ENCODE results near the gene ZBTB20.
A peak's percentile ranks its signal among the peaks of the same experiment; 100 is the strongest.

Gene ZBTB20

GRCh38 chr3:115082260-115082659 is 64.8 kb downstream of the ZBTB20 start:
- Histone ChIP-seq H3K9me2 (replicated peaks; ENCODE audit: insufficient read depth, low read length) (no peaks in the 10 kb centered on the region), H4K20me1 (ENCODE audit: insufficient read depth, low read length) (no peaks in the 10 kb centered on the region), H3K9ac (ENCODE audit: low read length) (no peak overlapping the region), H3K36me3 (replicated peaks; ENCODE audit: insufficient read depth, low read length) (no peaks in the 10 kb centered on the region), H3K27ac (ENCODE audit: low read length) (no peak overlapping the region), H3K9me3 (replicated peaks; ENCODE audit: insufficient read depth, low read length) (no peaks in the 10 kb centered on the region), H3K4me3 (ENCODE audit: low read length) (no peak overlapping the region), H3K4me2 (ENCODE audit: low read depth, low read length) (no peak overlapping the region), H3K27me3 (replicated peaks; ENCODE audit: insufficient read depth, low read length) (no peaks in the 10 kb centered on the region), H2AFZ (ENCODE audit: low read length) (no peak overlapping the region), H3F3A (ENCODE audit: insufficient read depth, low read length) (no peaks in the 10 kb centered on the region), H3K4me1 (ENCODE audit: low read length) (peaks cover 11% of the 10 kb centered on the region), H3K79me2 (ENCODE audit: low read length) (no peaks in the 10 kb centered on the region)
- DNase-seq = no peak
- TF ChIP-seq EZH2 (optimal IDR thresholded peaks at IDR 0.05; ENCODE audit: low read depth, low read length) (no peak), EZH2phosphoT487 (IDR thresholded peaks at IDR 0.05; ENCODE audit: low read length) (no peak), CTCF (IDR thresholded peaks at IDR 0.05; ENCODE audit: low read length) (no peak)

- TF ChIP-seq EZH2 (optimal IDR thresholded peaks at IDR 0.05; ENCODE audit: low read depth, low read length) (no peak), CTCF (IDR thresholded peaks at IDR 0.05; ENCODE audit: low read length) (no peak), EZH2phosphoT487 (IDR thresholded peaks at IDR 0.05; ENCODE audit: low read length) (no peak)
- H3K4me3 ChIP-seq (ENCODE audit: low read length) = no peak overlapping the region
- no peak for DNase-seq
- H3K27ac ChIP-seq (ENCODE audit: low read length) = no peak overlapping the region
- H3K4me1 ChIP-seq (ENCODE audit: low read length) = peaks cover 11% of the 10 kb centered on the region
- no peak overlapping the region for H3K4me2 ChIP-seq (ENCODE audit: low read depth, low read length)
- no peaks in the 10 kb centered on the region for H3K36me3 ChIP-seq (replicated peaks; ENCODE audit: insufficient read depth, low read length)
- no peaks in the 10 kb centered on the region for H3K9me2 ChIP-seq (replicated peaks; ENCODE audit: insufficient read depth, low read length)
- no peak overlapping the region for H3K9ac ChIP-seq (ENCODE audit: low read length)
- no peaks in the 10 kb centered on the region for H3F3A ChIP-seq (ENCODE audit: insufficient read depth, low read length)
- no peaks in the 10 kb centered on the region for H3K9me3 ChIP-seq (replicated peaks; ENCODE audit: insufficient read depth, low read length)
- H4K20me1 ChIP-seq (ENCODE audit: insufficient read depth, low read length) = no peaks in the 10 kb centered on the region
- no peak overlapping the region for H2AFZ ChIP-seq (ENCODE audit: low read length)
- no peaks in the 10 kb centered on the region for H3K79me2 ChIP-seq (ENCODE audit: low read length)
- H3K27me3 ChIP-seq (replicated peaks; ENCODE audit: insufficient read depth, low read length) = no peaks in the 10 kb centered on the region
Observed at GRCh38 chr3:115081444-115081843, 65.6 kb downstream of the ZBTB20 start.

GRCh38 chr3:115077501-115078250 is 69.4 kb downstream of the ZBTB20 start:
- no peaks in the 10 kb centered on the region for H3K79me2 ChIP-seq (ENCODE audit: low read length)
- no peaks in the 10 kb centered on the region for H3F3A ChIP-seq (ENCODE audit: insufficient read depth, low read length)
- no peak overlapping the region for H3K9ac ChIP-seq (ENCODE audit: low read length)
- H4K20me1 ChIP-seq (ENCODE audit: insufficient read depth, low read length) = no peaks in the 10 kb centered on the region
- peak overlapping the region; percentile 12; the same call in 1 of the 2 replicates for H3K4me2 ChIP-seq (ENCODE audit: low read depth, low read length)
- TF ChIP-seq EZH2 (optimal IDR thresholded peaks at IDR 0.05; ENCODE audit: low read depth, low read length) (no peak), EZH2phosphoT487 (IDR thresholded peaks at IDR 0.05; ENCODE audit: low read length) (no peak), CTCF (IDR thresholded peaks at IDR 0.05; ENCODE audit: low read length) (no peak)
- no peak overlapping the region for H2AFZ ChIP-seq (ENCODE audit: low read length)
- no peaks in the 10 kb centered on the region for H3K9me3 ChIP-seq (replicated peaks; ENCODE audit: insufficient read depth, low read length)
- H3K27ac ChIP-seq (ENCODE audit: low read length) = no peak overlapping the region
- H3K9me2 ChIP-seq (replicated peaks; ENCODE audit: insufficient read depth, low read length) = no peaks in the 10 kb centered on the region
- H3K4me1 ChIP-seq (ENCODE audit: low read length) = peaks cover 11% of the 10 kb centered on the region
- H3K4me3 ChIP-seq (ENCODE audit: low read length) = no peak overlapping the region
- H3K27me3 ChIP-seq (replicated peaks; ENCODE audit: insufficient read depth, low read length) = no peaks in the 10 kb centered on the region
- H3K36me3 ChIP-seq (replicated peaks; ENCODE audit: insufficient read depth, low read length) = no peaks in the 10 kb centered on the region
- peak; percentile 29 for DNase-seq

All from MM.1S (cell line).